GM18868 (cell line): Measurements from ENCODE around the gene NELFCD.

Experiments
- ATAC-seq: cut with Tn5 transposase; IDR thresholded peaks from one replicate; pipeline ENCODE4 v1.9.1; 2021; ENCODE audit warnings: mild to moderate bottlenecking, moderate library complexity; ENCODE audit not compliant: unreplicated experiment

The NELFCD gene

GRCh38 chr20:58993332-58994248, 12.5 kb downstream of the NELFCD start:
- no peak for ATAC-seq

GRCh38 chr20:58994390-58995159, 13.5 kb downstream of the NELFCD start:
- no peak for ATAC-seq

GRCh38 chr20:58995461-58996225, 14.6 kb downstream of the NELFCD start:
- no peak for ATAC-seq

GRCh38 chr20:58996226-58996611, 15.2 kb downstream of the NELFCD start:
- no peak for ATAC-seq

GRCh38 chr20:58997141-58997770, 16.2 kb downstream of the NELFCD start:
- no peak for ATAC-seq

- no peak for ATAC-seq
These were observed 17.6 kb downstream of the NELFCD start for GRCh38 chr20:58998656-58999055.

- no peak for ATAC-seq
These were observed 19.3 kb downstream of the NELFCD start for GRCh38 chr20:59000326-59000725.

GRCh38 chr20:59001068-59001448, 20.0 kb downstream of the NELFCD start:
- no peak for ATAC-seq

GRCh38 chr20:59001449-59002171, 20.6 kb downstream of the NELFCD start:
- no peak for ATAC-seq

- no peak for ATAC-seq
These were observed 21.3 kb downstream of the NELFCD start for GRCh38 chr20:59002388-59002787.

- ATAC-seq: no peak
These were observed 21.9 kb downstream of the NELFCD start for GRCh38 chr20:59002874-59003399.

- ATAC-seq: no peak
These were observed 22.9 kb downstream of the NELFCD start for GRCh38 chr20:59003836-59004492.

GRCh38 chr20:59004493-59004762, 23.4 kb downstream of the NELFCD start:
- ATAC-seq: peak; percentile 1

GRCh38 chr20:59004763-59005522, 23.9 kb downstream of the NELFCD start:
- peak; percentile 50 for ATAC-seq

- ATAC-seq: no peak
These were observed 24.6 kb downstream of the NELFCD start for GRCh38 chr20:59005523-59006166.

GRCh38 chr20:59006167-59006863, 25.3 kb downstream of the NELFCD start:
- ATAC-seq: no peak

- ATAC-seq: peak; percentile 17
These were observed 26.0 kb downstream of the NELFCD start, which contains the start of gene CTSZ for GRCh38 chr20:59006864-59007664. Gene CTSZ, minus strand, starts transcription at chr20:59007254. Its CDS starts 126 bp downstream, at chr20:59007128.
